Cardiac fibroblast (primary cell): ENCODE results near the gene NRSN2.

Experiments used
- DNase-seq, 2 donors: peaks; one replicate each; pipeline versions ENCODE4 v3.0.0 to v3.0.0-alpha.2; 2010; ENCODE audit warnings: low read depth in 2 of 2
- H3K4me3 ChIP-seq, 2 donors: replicated peaks in 1 of 2; 1 replicate in 1 of 2; 2 replicates in 1 of 2; pipeline ENCODE4 v1.5.1; 2011; ENCODE audit warnings: low read depth in 2 of 2, low read length in 2 of 2, mild to moderate bottlenecking in 2 of 2, moderate library complexity in 1 of 2
- CTCF ChIP-seq: IDR thresholded peaks from one replicate; pipeline ENCODE4 v1.5.1; 2011; ENCODE audit warnings: low read depth, mild to moderate bottlenecking, low read length, inconsistent platforms

The NRSN2 gene

DNA sequence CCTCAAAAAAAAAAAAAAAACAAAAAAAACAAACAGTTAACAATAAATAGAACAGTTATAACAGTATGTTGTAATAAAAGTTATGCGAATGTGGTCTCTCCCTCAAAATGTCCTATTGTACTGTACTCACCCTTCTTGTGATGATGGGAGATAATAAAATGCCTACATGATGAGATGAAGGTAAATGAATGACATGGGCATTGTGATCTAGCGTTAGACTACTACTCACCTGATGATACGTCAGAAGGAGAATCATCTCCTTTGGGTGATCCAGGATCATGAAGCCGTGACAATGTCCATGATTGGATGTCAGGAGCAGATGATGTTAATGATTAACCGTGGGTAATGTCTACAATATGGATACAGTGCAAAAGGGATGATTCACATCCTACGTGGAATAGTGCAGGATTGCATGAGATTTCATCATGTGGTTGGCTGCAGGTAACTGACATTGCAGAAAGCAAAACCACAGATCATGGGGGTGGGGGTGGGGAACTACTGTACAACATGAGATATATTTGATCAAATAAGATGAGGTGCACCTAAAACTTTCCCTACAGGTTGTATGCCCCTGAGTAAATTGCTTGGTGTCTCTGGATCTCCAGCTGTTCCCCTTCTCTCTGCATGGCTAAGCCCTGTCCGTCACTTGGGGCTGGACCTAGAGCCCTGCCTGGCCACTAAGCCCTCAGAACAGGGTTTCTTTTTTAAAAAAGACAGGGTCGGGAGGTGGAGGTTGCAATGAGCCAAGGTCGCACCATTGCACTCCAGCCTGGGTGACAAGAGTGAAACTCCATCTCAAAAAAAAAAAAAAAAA lies 55.0 kb downstream of the NRSN2 start:
- TF ChIP-seq CTCF = no peak
- peak; percentile 11 to 70 for DNase-seq
- H3K4me3 ChIP-seq = no peak overlapping the region

- no peak overlapping the region for H3K4me3 ChIP-seq
- no peak for DNase-seq
- TF ChIP-seq CTCF = no peak
Measured at GRCh38 chr20:402496-402885, 55.6 kb downstream of the NRSN2 start.

GRCh38 chr20:402898-403581 lies 56.1 kb downstream of the NRSN2 start:
- H3K4me3 ChIP-seq = no peak overlapping the region
- DNase-seq = no peak
- TF ChIP-seq CTCF = no peak

DNA sequence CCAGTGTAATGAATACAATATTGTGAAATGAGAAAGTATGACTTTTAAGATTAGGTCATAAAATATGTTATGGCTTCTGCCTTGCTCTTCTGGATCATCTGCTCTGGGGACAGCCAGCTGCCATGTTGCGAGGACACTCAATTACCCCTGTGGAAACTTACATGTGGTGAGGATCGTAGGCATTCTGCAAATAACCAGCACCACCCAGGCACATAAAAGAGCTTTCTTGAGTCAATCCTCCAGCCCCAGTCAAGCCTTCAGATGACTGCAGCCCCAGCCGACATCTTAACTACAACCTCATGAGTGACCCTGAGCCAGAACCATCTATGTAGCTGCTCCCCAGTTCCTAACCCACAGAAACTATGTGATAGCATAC lies 56.7 kb downstream of the NRSN2 start:
- DNase-seq = no peak
- H3K4me3 ChIP-seq = no peak overlapping the region
- TF ChIP-seq CTCF = no peak

DNA sequence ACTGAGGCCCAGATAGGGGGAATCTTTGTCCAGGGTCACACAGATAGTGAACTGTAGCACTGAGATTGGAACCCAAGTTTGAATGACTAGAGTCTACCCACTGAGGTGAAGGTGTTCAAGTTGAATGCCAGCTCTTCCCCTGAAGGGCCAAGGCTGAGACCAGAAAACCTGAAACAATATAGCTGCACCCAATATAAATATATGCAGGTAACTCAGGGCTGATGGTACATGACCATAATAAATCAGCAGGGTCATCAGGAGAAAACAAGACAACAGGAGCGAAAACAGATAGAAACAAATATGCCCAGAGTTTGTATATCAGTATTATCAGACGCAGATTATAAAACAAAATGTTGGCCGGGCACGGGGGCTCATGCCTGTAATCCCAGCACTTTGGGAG lies 57.2 kb downstream of the NRSN2 start:
- H3K4me3 ChIP-seq = no peak overlapping the region
- no peak for DNase-seq
- no peak for TF ChIP-seq CTCF
